Right lobe of liver (tissue), 6 donors: ENCODE measurements around the gene LIN7C. TPM values are rescaled to one million over a fixed set of nuclear protein-coding genes. Genes with fewer than 3 reads are reported as not detected.

Source experiments
- ATAC-seq, 4 donors: fragments of 200-7000 bp; cut with Tn5 transposase; one replicate each; pipeline ENCODE4 v1.9.1; 2020; ENCODE audit warnings: mild to moderate bottlenecking in 4 of 4, moderate library complexity in 4 of 4
- DNase-seq, 3 donors: peaks; one replicate each; pipeline ENCODE4 v3.0.0-alpha.2; 2020
- H3K27ac ChIP-seq, 3 donors: fragments of 200-600 bp; one replicate each; pipeline ENCODE4 v1.8.0; 2022
- H3K27me3 ChIP-seq, 2 donors: fragments of 200-600 bp; one replicate each; pipeline ENCODE4 v1.8.0; 2022
- H3K36me3 ChIP-seq, 4 donors: fragments of 200-600 bp; sonication (generic) in 1 of 4; one replicate each; pipeline versions ENCODE4 v1.5.1 to v1.8.0; 2017 to 2022; ENCODE audit warnings: control low read depth in 1 of 4
- H3K4me1 ChIP-seq, 4 donors: fragments of 200-600 bp; sonication (generic) in 1 of 4; one replicate each; pipeline versions ENCODE4 v1.5.1 to v1.8.0; 2017 to 2022; ENCODE audit warnings: control low read depth in 1 of 4
- H3K4me3 ChIP-seq, 3 donors: fragments of 200-600 bp; one replicate each; pipeline ENCODE4 v1.8.0; 2022
- H3K9me3 ChIP-seq, 4 donors: fragments of 200-600 bp; sonication (generic) in 1 of 4; one replicate each; pipeline versions ENCODE4 v1.5.1 to v1.8.0; 2017 to 2022; ENCODE audit warnings: control low read depth in 1 of 4
- POLR2A ChIP-seq: fragments of 450-650 bp; IDR thresholded peaks from one replicate; pipeline ENCODE4 v1.6.1; 2017; ENCODE audit warnings: antibody characterized with exemption, mild to moderate bottlenecking
- WGBS: methylation state at CpG from one replicate; pipeline ENCODE4 v1.1.6; 2018; ENCODE audit warnings: low coverage, low lambda C conversion rate; ENCODE audit not compliant: insufficient coverage; ENCODE audit errors: missing lambda C conversion rate; 5-methylcytosine and 5-hydroxymethylcytosine counted together
- intact Hi-C, 2 donors: fragments of 100-400 bp; cut with DNase I; formaldehyde crosslinking; loops; one replicate each; pipeline versions ENCODE4 v1.11.2 to v1.14.1; 2022
- total RNA-seq, 6 experiments: library from RNA; depleted of rRNA in 2 of 6; stranded (reverse); fragments of >200 nt in 2 of 6; fragmentation: NEBNext Ultra II Directional in 3 of 6; extraction: Animal tissue kit (Norgen Biotek cat#: 25700) in 3 of 6; gene quantifications; one replicate each; pipeline versions ENCODE4 v1.1.0 to v1.2.4, GENCODE V29; 2016 to 2023
- TF ChIP-seq, protein P1 (sequence below), 4 donors: fragments of 200-600 bp in 3 of 4; fragments of 450-650 bp in 1 of 4; IDR thresholded peaks; one replicate each; pipeline versions ENCODE4 v1.5.1 to v1.8.0; 2016 to 2022; ENCODE audit warnings: antibody characterized with exemption in 4 of 4, mild to moderate bottlenecking in 2 of 4
- donor health status: DM: no; HTN: yes; CAD: no.
- donor health status: DM: no; HTN: no; CAD: no.
- donor health status: DM: no; HTN: no; CAD: no.
- donor health status: DM: no; HTN: yes; CAD: no.
- donor health status: DM: no; HTN: yes; CAD: no.

The LIN7C gene
- total RNA-seq, 6 experiments from 2014 or later: 22.6 to 33.2 (median 27.1) TPM

DNA sequence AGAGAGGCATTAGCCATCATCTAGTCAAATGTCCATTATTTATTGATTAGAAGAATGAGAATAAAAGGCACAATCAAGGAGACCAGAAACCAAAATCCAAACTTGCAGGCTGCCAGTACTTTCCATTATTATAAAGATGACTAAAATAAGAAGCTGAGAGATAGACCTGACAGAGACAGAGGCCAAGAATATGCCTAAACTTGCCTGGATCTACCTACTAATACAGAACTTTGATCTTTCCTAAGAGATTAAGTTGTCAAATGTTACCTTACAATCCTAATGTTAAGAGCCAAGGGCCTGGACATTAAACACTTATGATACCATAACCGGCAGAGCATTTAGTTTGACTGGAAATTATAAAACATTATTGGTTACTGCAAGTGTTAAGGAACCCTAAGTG is 40.2 kb downstream of the LIN7C start:
- intact Hi-C loops: no loop called here
- WGBS: 54% methylated on average over 1 of the region's 1 CpG
- Histone ChIP-seq H3K36me3 (no peaks in the 10 kb centered on the region), H3K27ac (peak overlapping the region in 1 of 3 donors; percentile 54), H3K4me1 (peaks cover 0 to 68% (median 8%) of the 10 kb centered on the region in 4 donors), H3K9me3 (no peaks in the 10 kb centered on the region), H3K27me3 (no peaks in the 10 kb centered on the region), H3K4me3 (no peak overlapping the region)
- DNase-seq (no peak), ATAC-seq (no peak)
- no peak for TF ChIP-seq POLR2A
- TF ChIP-seq, protein P1, sequence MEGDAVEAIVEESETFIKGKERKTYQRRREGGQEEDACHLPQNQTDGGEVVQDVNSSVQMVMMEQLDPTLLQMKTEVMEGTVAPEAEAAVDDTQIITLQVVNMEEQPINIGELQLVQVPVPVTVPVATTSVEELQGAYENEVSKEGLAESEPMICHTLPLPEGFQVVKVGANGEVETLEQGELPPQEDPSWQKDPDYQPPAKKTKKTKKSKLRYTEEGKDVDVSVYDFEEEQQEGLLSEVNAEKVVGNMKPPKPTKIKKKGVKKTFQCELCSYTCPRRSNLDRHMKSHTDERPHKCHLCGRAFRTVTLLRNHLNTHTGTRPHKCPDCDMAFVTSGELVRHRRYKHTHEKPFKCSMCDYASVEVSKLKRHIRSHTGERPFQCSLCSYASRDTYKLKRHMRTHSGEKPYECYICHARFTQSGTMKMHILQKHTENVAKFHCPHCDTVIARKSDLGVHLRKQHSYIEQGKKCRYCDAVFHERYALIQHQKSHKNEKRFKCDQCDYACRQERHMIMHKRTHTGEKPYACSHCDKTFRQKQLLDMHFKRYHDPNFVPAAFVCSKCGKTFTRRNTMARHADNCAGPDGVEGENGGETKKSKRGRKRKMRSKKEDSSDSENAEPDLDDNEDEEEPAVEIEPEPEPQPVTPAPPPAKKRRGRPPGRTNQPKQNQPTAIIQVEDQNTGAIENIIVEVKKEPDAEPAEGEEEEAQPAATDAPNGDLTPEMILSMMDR (IDR thresholded peaks at IDR 0.05): no peak

DNA sequence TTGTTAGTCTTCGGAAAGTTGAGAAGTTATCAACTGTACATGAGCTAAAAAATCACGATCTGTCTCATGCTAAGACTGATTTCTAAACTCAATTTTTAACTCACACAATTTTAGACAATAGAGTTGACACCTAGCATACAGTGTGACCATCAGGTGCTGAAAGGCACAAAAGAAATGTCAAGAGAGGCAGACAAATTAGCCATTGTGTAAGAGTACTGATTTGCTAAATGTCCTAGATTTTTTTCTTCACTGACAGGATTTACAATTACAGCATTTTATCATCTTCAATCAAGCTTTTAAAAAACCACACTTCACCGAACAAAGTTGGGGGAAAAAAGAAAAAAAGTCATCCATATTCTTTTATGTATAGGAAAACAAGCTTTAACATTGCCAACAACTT is 40.9 kb downstream of the LIN7C start:
- H3K36me3 ChIP-seq: no peaks in the 10 kb centered on the region
- 37% methylated on average over 3 of the region's 3 CpGs for WGBS
- no peaks in the 10 kb centered on the region for H3K27me3 ChIP-seq
- intact Hi-C loops: no loop called here
- no peak overlapping the region for H3K27ac ChIP-seq
- H3K4me3 ChIP-seq: no peak overlapping the region
- no peak for ATAC-seq
- H3K9me3 ChIP-seq: no peaks in the 10 kb centered on the region
- H3K4me1 ChIP-seq: peaks cover 0 to 74% (median 11%) of the 10 kb centered on the region in 4 donors
- TF ChIP-seq, protein P1 (IDR thresholded peaks at IDR 0.05): no peak
- no peak for TF ChIP-seq POLR2A
- no peak for DNase-seq

DNA sequence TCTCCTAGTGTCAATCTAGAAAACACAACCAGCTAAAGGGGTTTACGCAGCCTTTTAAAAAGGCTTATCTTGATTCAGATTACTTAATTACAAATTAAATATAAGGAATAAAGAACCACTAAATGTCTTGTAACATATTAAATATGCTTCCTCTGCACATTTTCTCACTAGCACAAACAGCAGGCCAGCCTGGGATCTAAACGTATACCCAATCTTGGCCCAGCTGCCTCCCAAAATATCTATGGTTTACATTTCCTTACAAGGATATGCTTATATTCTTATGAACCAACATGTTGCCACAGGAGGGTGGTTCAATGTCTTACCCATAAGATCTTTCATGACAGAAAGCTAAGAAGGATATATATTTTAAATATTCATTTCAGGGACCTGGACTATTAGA is 41.7 kb downstream of the LIN7C start:
- 56% methylated on average over 2 of the region's 2 CpGs for WGBS
- Histone ChIP-seq H3K27ac (peak overlapping the region in 2 of 3 donors; percentile 20 to 36), H3K4me3 (no peak overlapping the region), H3K36me3 (no peaks in the 10 kb centered on the region), H3K9me3 (no peaks in the 10 kb centered on the region), H3K27me3 (no peaks in the 10 kb centered on the region), H3K4me1 (peaks cover 0 to 75% (median 11%) of the 10 kb centered on the region in 4 donors)
- no peak for ATAC-seq
- DNase-seq: no peak
- intact Hi-C loops: no loop called here
- no peak for TF ChIP-seq POLR2A
- TF ChIP-seq, protein P1 (IDR thresholded peaks at IDR 0.05): no peak

DNA sequence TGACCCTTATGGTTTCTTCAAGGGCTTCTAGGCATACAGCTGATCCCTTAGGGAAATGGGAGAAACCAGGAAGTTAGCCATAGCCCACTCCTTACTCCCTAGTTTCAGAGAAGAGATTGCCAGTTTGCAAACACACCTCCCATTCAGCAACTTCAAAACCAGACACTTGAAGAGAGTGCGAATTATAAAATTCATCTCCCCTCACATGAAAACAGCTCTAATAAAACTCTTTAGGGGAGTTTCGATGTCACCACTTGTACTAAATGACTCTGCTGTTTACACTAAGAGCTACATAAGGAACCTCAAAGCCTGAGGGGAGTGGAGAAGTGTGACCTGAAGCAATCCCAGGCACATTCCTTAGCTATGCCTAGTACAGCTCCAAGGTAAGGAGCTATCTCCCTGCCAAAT is 42.3 kb downstream of the LIN7C start:
- Histone ChIP-seq H3K4me1 (peaks cover 0 to 72% (median 11%) of the 10 kb centered on the region in 4 donors), H3K4me3 (no peak overlapping the region), H3K27ac (peak overlapping the region in 2 of 3 donors; percentile 20 to 24), H3K27me3 (no peaks in the 10 kb centered on the region), H3K9me3 (no peaks in the 10 kb centered on the region), H3K36me3 (no peaks in the 10 kb centered on the region)
- intact Hi-C loops: no loop called here
- no peak for DNase-seq
- no peak for ATAC-seq
- WGBS: 70% methylated on average over 2 of the region's 2 CpGs
- TF ChIP-seq POLR2A: no peak
- TF ChIP-seq, protein P1 (IDR thresholded peaks at IDR 0.05): no peak

DNA sequence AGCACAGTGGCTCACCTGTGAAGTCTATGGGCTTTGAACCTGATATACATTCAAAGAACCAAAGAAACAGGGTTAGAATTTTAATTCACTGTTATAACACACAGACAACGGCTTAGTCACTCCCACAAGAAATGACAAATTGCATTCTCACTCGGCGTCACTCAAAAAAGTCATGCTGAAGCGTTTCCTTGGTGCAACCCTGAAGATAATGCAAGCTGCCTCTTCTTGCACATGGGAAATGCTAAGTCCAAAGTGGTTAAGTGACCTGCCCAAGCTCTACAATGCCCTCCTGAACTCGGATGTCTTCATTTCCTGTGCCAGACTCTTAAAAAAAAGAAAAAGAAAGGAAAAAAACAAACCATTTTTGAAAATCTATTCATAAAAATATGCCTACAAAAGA is 44.0 kb downstream of the LIN7C start:
- intact Hi-C loops: no loop called here
- TF ChIP-seq POLR2A: no peak
- TF ChIP-seq, protein P1 (IDR thresholded peaks at IDR 0.05): no peak
- Histone ChIP-seq H3K9me3 (no peaks in the 10 kb centered on the region), H3K4me1 (peaks cover 0 to 57% (median 11%) of the 10 kb centered on the region in 4 donors), H3K27me3 (no peaks in the 10 kb centered on the region), H3K4me3 (no peak overlapping the region), H3K27ac (no peak overlapping the region), H3K36me3 (no peaks in the 10 kb centered on the region)
- 66% methylated on average over 5 of the region's 5 CpGs for WGBS
- DNase-seq: no peak
- no peak for ATAC-seq
